Sciatic nerve (tissue), 2 donors: ENCODE results near the gene C5orf58. TPM values are rescaled to one million over a fixed set of nuclear protein-coding genes. Genes with fewer than 3 reads are reported as not detected.

Experiments used
- ATAC-seq: fragments of 200-7000 bp; cut with Tn5 transposase; one replicate; pipeline ENCODE4 v1.9.1; 2020; ENCODE audit warnings: mild to moderate bottlenecking, moderate library complexity
- DNase-seq: peaks from one replicate; pipeline ENCODE4 v3.0.0-alpha.2; 2020; ENCODE audit warnings: low spot score
- intact Hi-C: fragments of 100-400 bp; cut with DNase I; formaldehyde crosslinking; loops from one replicate; pipeline ENCODE4 v1.14.2; 2022
- total RNA-seq: library from RNA; stranded (reverse); fragmentation: NEBNext Ultra II Directional; extraction: Animal tissue kit (Norgen Biotek cat#: 25700); gene quantifications from one replicate; pipeline ENCODE4 v1.2.1, GENCODE V29; 2021
- donor health status: DM: no; HTN: no; CAD: no.
- donor health status: DM: no; HTN: no; CAD: no.

C5orf58 gene
- total RNA-seq, 1 donor from 2014 or later: not detected

GRCh38 chr5:170292179-170293104 is 59.7 kb downstream of the C5orf58 start:
- DNase-seq: no peak

GRCh38 chr5:170293273-170293672 is 60.5 kb downstream of the C5orf58 start:
- peak; percentile 64 for ATAC-seq
- no peak for DNase-seq
- intact Hi-C loops: no loop called here

More at GRCh38 chr5:170292179-170293104, 59.7 kb downstream of the C5orf58 start:
- no peak for ATAC-seq
- intact Hi-C loops: no loop called here

GRCh38 chr5:170294057-170294456 is 61.3 kb downstream of the C5orf58 start:
- no peak for ATAC-seq
- no peak for DNase-seq
- intact Hi-C loops: no loop called here

GRCh38 chr5:170294556-170294955 is 61.8 kb downstream of the C5orf58 start:
- ATAC-seq: no peak

More at GRCh38 chr5:170294556-170294955, 61.8 kb downstream of the C5orf58 start:
- intact Hi-C loops: no loop called here
- no peak for DNase-seq

Other genes starting within 250 kb of the C5orf58 start
- not detected for gene FOXI1, start 127.1 kb upstream of the C5orf58 start, total RNA-seq
- 45.2 TPM for gene LCP2, start 64.8 kb downstream of the C5orf58 start, total RNA-seq
- gene KCNMB1, start 156.4 kb downstream of the C5orf58 start, total RNA-seq: 1.4 TPM